ENCODE measurements around the gene TAL1. TPM values are rescaled to one million over a fixed set of nuclear protein-coding genes. Genes with fewer than 3 reads are reported as not detected.

TAL1 gene
- total and polyA plus RNA-seq, 2 of the 8 experiments (the other 6 are each of a cell fraction or from before 2014, with no cell fraction given), result 0.09 to 0.15 TPM

- peaks cover 0 to 5% (median 0%) of the 10 kb centered on the region in 4 experiments; a peak in 2 of 7 replicates for H3K4me1 ChIP-seq (replicated peaks in 1 of 4; ENCODE audit: control insufficient read depth in 3 of 4, insufficient read depth in 4 of 4, low read length in 3 of 4)
- no peak overlapping the region for H2BK5ac ChIP-seq (ENCODE audit: low read depth, low read length)
- DNase-seq (ENCODE audit: low read depth in 1 of 2, low spot score in 2 of 2), result no peak
- H3K36me3 ChIP-seq (ENCODE audit: control insufficient read depth in 2 of 4, insufficient read depth in 4 of 4, low read length in 3 of 4), result no peaks in the 10 kb centered on the region
- H3K56ac ChIP-seq (replicated peaks; ENCODE audit: insufficient read length, low read depth, low read length), result no peak overlapping the region
- WGBS, 2 experiments (ENCODE audit: extremely low coverage in 1 of 2, insufficient coverage in 1 of 2, insufficient read length in 1 of 2, insufficient replicate concordance in 2 of 2, low coverage in 1 of 2, low lambda C conversion rate in 2 of 2, missing lambda C conversion rate in 1 of 2), result 86% methylated on average over 10 of the region's 11 CpGs; no CpG with 5 or more reads in 1 of the 2 experiments
- no peak for TF ChIP-seq CBX8 (IDR thresholded peaks at IDR 0.05; ENCODE audit: borderline replicate concordance, low read depth, low read length)
- H3K9ac ChIP-seq (replicated peaks in 1 of 4; ENCODE audit: extremely low read depth in 1 of 4, low read depth in 3 of 4, low read length in 3 of 4), result no peak overlapping the region
- no peak overlapping the region for H2AFZ ChIP-seq (ENCODE audit: low read length)
- no peak overlapping the region for H2BK20ac ChIP-seq (ENCODE audit: low read length)
- no peaks in the 10 kb centered on the region for H3K79me1 ChIP-seq (ENCODE audit: low read depth, low read length)
- no peaks in the 10 kb centered on the region for H3K23me2 ChIP-seq (ENCODE audit: low read depth, low read length)
- H4K5ac ChIP-seq (ENCODE audit: insufficient read length, low read depth, low read length), result no peak overlapping the region
- no peak overlapping the region for H3K23ac ChIP-seq (ENCODE audit: insufficient read length)
- H4K8ac ChIP-seq (ENCODE audit: extremely low read depth, insufficient read depth, low read length), result no peak overlapping the region
- no peak overlapping the region for H3K27ac ChIP-seq (ENCODE audit: low read depth, low read length)
- H3K18ac ChIP-seq (ENCODE audit: extremely low read depth, low read length), result no peak overlapping the region
- no peak overlapping the region for H3K4me2 ChIP-seq (ENCODE audit: insufficient read depth in 1 of 2, low read depth in 2 of 2, low read length in 2 of 2)
- peaks cover under 1 to 6% (median 5%) of the 10 kb centered on the region in 4 experiments; a peak in 5 of 7 replicates for H3K27me3 ChIP-seq (replicated peaks in 1 of 4; ENCODE audit: control insufficient read depth in 3 of 4, extremely low read depth in 1 of 4, insufficient read depth in 3 of 4, low read length in 3 of 4)
- no peak overlapping the region for H3K4me3 ChIP-seq (ENCODE audit: extremely low read depth in 1 of 4, insufficient read depth in 2 of 4, low read depth in 3 of 4, low read length in 4 of 4)
- CTCF ChIA-PET (ENCODE audit: partially characterized antibody), result interaction anchor here (0.8 to 2.9 kb wide), 5 partner anchors 20 to 66 kb away, joined by 3 to 12 read pairs (median 5); no protein-coding TSS in a partner anchor
- H3K14ac ChIP-seq (ENCODE audit: insufficient read length), result no peak overlapping the region
- no peaks in the 10 kb centered on the region for H4K20me1 ChIP-seq (replicated peaks in 1 of 2; ENCODE audit: control insufficient read depth in 1 of 2, insufficient read depth in 2 of 2, low read length in 2 of 2)
- H3K4ac ChIP-seq (replicated peaks; ENCODE audit: insufficient read length, low read depth, low read length), result no peak overlapping the region
- no peaks in the 10 kb centered on the region for H3K9me3 ChIP-seq (ENCODE audit: insufficient read depth in 2 of 2, low read depth in 1 of 2, low read length in 1 of 2)
- H2BK120ac ChIP-seq (replicated peaks; ENCODE audit: low read depth, low read length), result no peak overlapping the region
- H4K91ac ChIP-seq (replicated peaks; ENCODE audit: insufficient read length, low read length), result no peak overlapping the region
- H3K79me2 ChIP-seq (ENCODE audit: control insufficient read depth in 1 of 2, insufficient read depth in 2 of 2, low read length in 2 of 2), result no peaks in the 10 kb centered on the region
- POLR2A ChIA-PET (ENCODE audit: partially characterized antibody), result interaction anchor here (0.7 kb wide), 1 partner anchor 10 kb away, joined by 4 read pairs; no protein-coding TSS in a partner anchor
- no peak overlapping the region for H2BK12ac ChIP-seq (ENCODE audit: low read depth, low read length)
- H2AK5ac ChIP-seq (ENCODE audit: low read depth, low read length), result no peak overlapping the region
- H2BK15ac ChIP-seq (ENCODE audit: low read length), result no peak overlapping the region; the same call in 1 of the 2 replicates
- FAIRE-seq, result no peak
These were observed 9.4 kb upstream of the TAL1 start for GRCh38 chr1:47241114-47242113.

Data from H1 (cell line).